ENCODE results near the gene PRG3.

PRG3 gene

DNA sequence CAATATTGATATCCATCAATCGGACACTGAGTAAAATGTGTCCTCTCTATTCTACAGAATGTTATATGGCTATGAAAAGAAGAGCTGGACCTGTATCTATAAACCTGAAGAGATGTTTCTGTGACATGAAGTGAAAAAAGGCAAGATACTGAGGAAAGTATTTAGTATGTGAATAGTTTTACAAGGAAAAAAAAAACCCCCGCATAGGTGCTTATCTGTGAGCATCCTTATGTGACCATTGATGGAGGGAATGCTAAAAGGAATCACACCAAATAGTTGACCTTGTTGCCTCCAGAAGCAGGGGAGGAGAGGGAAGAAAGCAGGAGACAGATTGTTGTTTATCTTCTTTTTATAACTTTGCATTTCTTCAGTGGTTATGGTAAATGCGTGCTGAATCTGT lies 10.2 kb upstream of the PRG3 start:
- TF ChIP-seq, protein P1, sequence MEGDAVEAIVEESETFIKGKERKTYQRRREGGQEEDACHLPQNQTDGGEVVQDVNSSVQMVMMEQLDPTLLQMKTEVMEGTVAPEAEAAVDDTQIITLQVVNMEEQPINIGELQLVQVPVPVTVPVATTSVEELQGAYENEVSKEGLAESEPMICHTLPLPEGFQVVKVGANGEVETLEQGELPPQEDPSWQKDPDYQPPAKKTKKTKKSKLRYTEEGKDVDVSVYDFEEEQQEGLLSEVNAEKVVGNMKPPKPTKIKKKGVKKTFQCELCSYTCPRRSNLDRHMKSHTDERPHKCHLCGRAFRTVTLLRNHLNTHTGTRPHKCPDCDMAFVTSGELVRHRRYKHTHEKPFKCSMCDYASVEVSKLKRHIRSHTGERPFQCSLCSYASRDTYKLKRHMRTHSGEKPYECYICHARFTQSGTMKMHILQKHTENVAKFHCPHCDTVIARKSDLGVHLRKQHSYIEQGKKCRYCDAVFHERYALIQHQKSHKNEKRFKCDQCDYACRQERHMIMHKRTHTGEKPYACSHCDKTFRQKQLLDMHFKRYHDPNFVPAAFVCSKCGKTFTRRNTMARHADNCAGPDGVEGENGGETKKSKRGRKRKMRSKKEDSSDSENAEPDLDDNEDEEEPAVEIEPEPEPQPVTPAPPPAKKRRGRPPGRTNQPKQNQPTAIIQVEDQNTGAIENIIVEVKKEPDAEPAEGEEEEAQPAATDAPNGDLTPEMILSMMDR (IDR thresholded peaks at IDR 0.05; ENCODE audit: control insufficient read depth, insufficient read depth, low read depth, low read length, missing control alignments), result no peak

DNA sequence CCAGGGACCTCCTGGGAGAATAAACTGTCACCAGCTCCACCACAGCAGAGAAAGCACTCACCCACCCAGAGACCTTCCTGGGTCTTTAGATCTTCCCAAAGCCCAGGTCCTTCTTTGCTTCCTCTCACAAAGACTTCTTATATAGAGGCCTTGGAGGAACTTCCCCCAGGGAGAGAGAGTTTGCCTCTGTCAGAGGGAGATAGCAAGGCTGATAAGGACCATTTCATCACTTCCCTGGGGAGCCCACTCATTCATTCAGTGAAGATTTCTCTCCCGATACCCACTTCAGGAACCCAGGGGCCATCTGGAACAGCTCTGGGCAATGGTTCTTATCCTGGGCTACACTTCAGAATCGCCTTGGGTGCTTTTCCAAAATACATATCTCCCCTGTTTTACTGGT lies 9.6 kb upstream of the PRG3 start, which contains the start of gene PRG2:
TSS of gene PRG2 (minus strand) at position 116 of the 400 bp plus-strand sequence. CDS start 706 bp downstream, outside the sequence.
- no peak within 1 kb of the TSS for H3K4me3 ChIP-seq (ENCODE audit: control insufficient read depth, low read depth, low read length)
- TF ChIP-seq, protein P1 (IDR thresholded peaks at IDR 0.05; ENCODE audit: control insufficient read depth, insufficient read depth, low read depth, low read length, missing control alignments), result no peak
- no peak for DNase-seq (ENCODE audit: low read depth)

More for the DNA sequence above, 10.2 kb upstream of the PRG3 start:
- no peak for DNase-seq (ENCODE audit: low read depth)
- H3K4me3 ChIP-seq (ENCODE audit: control insufficient read depth, low read depth, low read length), result no peak overlapping the region

DNA sequence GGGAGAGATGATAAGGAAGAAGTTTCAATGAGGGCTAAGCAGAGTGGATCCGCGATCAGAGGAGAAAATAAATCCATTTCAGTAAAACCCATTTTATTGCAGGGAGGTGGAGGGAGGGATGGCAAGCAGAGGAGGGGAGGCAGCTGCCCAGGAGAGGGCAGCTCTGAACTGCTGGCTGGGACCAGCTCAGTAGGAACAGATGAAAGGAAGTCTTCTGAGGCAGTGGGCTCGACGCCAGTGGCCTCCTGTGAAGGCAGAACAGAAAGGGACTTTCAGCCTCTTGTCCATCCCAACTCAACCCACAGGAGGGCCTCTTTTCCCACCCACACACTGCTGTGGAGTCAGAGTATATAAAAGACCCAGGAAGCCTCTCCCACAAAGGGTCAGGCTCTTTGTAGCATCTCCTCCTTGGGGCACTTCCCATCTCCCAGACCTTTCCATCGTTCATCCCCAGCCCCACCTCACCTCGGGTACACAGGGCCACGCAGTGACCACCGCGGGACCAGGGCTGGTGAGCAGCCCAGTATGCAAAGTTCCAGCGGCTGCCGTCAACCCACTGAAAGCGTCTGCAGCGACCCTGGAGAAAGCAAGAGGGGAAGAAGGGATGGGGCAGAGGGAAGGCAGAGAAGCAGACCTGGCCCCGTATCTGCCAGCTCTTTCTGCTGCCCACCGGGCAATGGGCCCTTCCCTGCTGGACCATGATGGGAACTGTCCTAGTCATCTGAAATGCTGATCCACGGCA lies 6.5 kb upstream of the PRG3 start:
- TF ChIP-seq, protein P1 (IDR thresholded peaks at IDR 0.05; ENCODE audit: control insufficient read depth, insufficient read depth, low read depth, low read length, missing control alignments), result peak; percentile 22
- DNase-seq (ENCODE audit: low read depth), result no peak
- no peak overlapping the region for H3K4me3 ChIP-seq (ENCODE audit: control insufficient read depth, low read depth, low read length)

DNA sequence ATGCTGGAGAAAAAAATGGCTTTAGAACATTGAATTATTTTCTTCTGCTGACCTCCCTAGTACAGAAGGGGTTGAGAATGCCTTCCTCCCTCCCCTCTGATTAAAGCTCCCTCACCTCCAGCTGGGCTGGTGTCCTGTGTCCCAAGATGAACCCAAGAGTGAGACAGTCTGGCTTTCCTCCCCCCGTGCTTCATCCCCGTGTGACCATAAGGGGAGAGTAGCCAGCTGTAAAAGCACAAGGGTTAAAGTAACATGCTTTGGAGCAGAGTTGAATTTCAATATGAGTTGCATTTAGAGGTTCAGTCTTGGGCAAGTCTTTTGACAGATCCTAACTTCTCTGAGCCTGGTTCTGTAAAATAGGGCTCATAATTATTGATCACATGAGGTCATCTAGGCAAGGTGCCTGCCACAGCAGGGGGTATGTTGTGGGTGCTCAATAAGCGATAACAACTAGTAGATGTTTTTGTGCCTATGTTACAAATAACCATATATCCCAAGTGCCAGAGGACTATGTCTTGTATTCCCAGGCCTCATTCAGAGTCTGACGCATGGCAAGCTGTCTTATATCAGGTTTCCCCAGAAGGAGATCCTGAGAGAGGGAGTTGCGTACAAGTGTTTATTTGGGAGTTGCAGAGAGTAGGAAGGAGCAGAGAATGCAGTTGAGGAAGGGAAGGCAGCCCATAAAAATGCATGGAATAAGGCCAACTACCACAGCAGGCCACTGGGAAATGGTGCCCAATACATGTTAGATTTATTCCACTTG lies 5.4 kb upstream of the PRG3 start:
- H3K4me3 ChIP-seq (ENCODE audit: control insufficient read depth, low read depth, low read length), result no peak overlapping the region
- TF ChIP-seq, protein P1 (IDR thresholded peaks at IDR 0.05; ENCODE audit: control insufficient read depth, insufficient read depth, low read depth, low read length, missing control alignments), result no peak
- DNase-seq (ENCODE audit: low read depth), result no peak

DNA sequence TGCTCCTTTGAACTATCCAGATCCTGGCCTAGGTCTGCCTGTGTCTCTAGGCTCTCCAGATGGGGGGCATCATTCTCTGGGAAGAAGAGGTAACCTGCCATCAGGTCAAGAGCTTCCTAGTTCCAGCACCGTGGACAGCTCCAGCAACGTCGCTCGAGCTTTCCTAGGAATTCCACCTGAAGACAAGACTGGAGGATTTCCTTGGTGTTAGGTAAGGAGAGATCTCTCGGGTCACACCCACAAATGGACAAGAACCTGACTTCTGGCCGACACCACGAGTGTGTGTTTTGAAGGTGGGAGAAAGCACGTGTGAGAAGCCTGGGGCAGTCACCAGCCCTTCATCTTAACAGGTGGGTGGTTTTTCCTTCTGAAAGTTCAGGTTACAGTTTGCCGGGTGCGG lies 1.2 kb downstream of the PRG3 start:
- no peak for DNase-seq (ENCODE audit: low read depth)
- no peak overlapping the region for H3K4me3 ChIP-seq (ENCODE audit: control insufficient read depth, low read depth, low read length)
- TF ChIP-seq, protein P1 (IDR thresholded peaks at IDR 0.05; ENCODE audit: control insufficient read depth, insufficient read depth, low read depth, low read length, missing control alignments), result no peak

DNA sequence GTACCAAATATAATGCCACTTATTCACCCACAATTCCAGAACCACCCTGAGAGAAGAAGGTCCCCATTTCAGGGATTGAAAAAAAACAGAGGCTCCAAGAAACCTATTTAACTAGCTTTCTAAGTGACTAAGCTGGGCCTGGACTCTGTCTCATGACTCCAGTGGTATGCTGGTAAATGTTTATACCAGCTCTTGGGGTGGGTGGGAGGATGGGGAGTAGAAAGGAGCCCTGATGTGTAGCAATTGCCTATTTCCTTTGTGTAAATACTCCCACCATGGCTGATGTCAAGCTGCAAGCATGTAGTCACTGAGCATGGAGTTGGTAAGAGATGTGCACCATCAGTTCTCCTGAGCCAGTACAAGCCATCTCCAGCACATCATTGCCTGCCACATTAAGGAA lies 2.8 kb downstream of the PRG3 start:
- DNase-seq (ENCODE audit: low read depth), result no peak
- TF ChIP-seq, protein P1 (IDR thresholded peaks at IDR 0.05; ENCODE audit: control insufficient read depth, insufficient read depth, low read depth, low read length, missing control alignments), result no peak
- no peak overlapping the region for H3K4me3 ChIP-seq (ENCODE audit: control insufficient read depth, low read depth, low read length)

Data from AG09309 (cell line).